Neural progenitor cell (in vitro differentiated cells): ENCODE measurements around the gene CDK17. TPM values are rescaled to one million over a fixed set of nuclear protein-coding genes. Genes with fewer than 3 reads are reported as not detected.

Source experiments
- DNase-seq: peaks from one replicate; pipeline ENCODE4 v3.0.0-alpha.2; 2016; ENCODE audit warnings: low spot score
- H2AFZ ChIP-seq: fragments of 200-600 bp; sonication (generic); replicated peaks from 2 replicates; pipeline ENCODE4 v1.6.1; 2016; ENCODE audit warnings: antibody characterized with exemption
- H3F3A ChIP-seq: fragments of 200-600 bp; sonication (generic); 2 replicates; pipeline ENCODE4 v1.6.1; 2016; ENCODE audit warnings: antibody characterized with exemption, low read depth
- H3K27ac ChIP-seq: fragments of 200-600 bp; sonication (generic); 2 replicates; pipeline ENCODE4 v1.5.1; 2016; ENCODE audit warnings: mild to moderate bottlenecking
- H3K27me3 ChIP-seq: fragments of 200-600 bp; sonication (generic); 2 replicates; pipeline ENCODE4 v1.6.1; 2016; ENCODE audit warnings: mild to moderate bottlenecking, moderate library complexity
- H3K36me3 ChIP-seq: fragments of 200-600 bp; sonication (generic); 2 replicates; pipeline ENCODE4 v1.5.1; 2016
- H3K4me1 ChIP-seq: fragments of 200-600 bp; sonication (generic); 2 replicates; pipeline ENCODE4 v1.6.1; 2016; ENCODE audit warnings: mixed run types
- H3K4me2 ChIP-seq: fragments of 200-600 bp; sonication (generic); 2 replicates; pipeline ENCODE4 v1.6.1; 2016
- H3K4me3 ChIP-seq: fragments of 200-600 bp; sonication (generic); 2 replicates; pipeline ENCODE4 v1.5.1; 2016
- H3K79me2 ChIP-seq: fragments of 200-600 bp; sonication (generic); 2 replicates; pipeline ENCODE4 v1.6.1; 2016; ENCODE audit warnings: low read depth
- H3K9ac ChIP-seq: fragments of 200-600 bp; sonication (generic); 2 replicates; pipeline ENCODE4 v1.6.1; 2016
- H3K9me3 ChIP-seq: fragments of 200-600 bp; sonication (generic); 2 replicates; pipeline ENCODE4 v1.5.1; 2016; ENCODE audit warnings: low read depth
- H4K20me1 ChIP-seq: fragments of 200-600 bp; sonication (generic); 2 replicates; pipeline ENCODE4 v1.6.1; 2016; ENCODE audit warnings: low read depth
- H3K27ac Mint-ChIP-seq: 3 replicates; pipeline ENCODE4 v1.8.0; 2021; ENCODE audit warnings: mixed read lengths
- H3K27me3 Mint-ChIP-seq: 2 replicates; pipeline ENCODE4 v1.8.0; 2022; ENCODE audit warnings: low read depth, mild to moderate bottlenecking, inconsistent platforms, moderate library complexity, mixed read lengths; ENCODE audit not compliant: insufficient read depth
- H3K36me3 Mint-ChIP-seq: 3 replicates; pipeline ENCODE4 v1.8.0; 2021; ENCODE audit warnings: mixed read lengths
- H3K4me1 Mint-ChIP-seq: 3 replicates; pipeline ENCODE4 v1.8.0; 2021; ENCODE audit warnings: mixed read lengths
- H3K4me3 Mint-ChIP-seq: 3 replicates; pipeline ENCODE4 v1.8.0; 2021; ENCODE audit warnings: mild to moderate bottlenecking, moderate library complexity, mixed read lengths
- H3K9me3 Mint-ChIP-seq: 3 replicates; pipeline ENCODE4 v1.8.0; 2020; ENCODE audit warnings: mixed read lengths
- EZH2 ChIP-seq: fragments of 200-600 bp; sonication (generic); IDR thresholded peaks from 2 replicates; pipeline ENCODE4 v1.6.1; 2017; ENCODE audit warnings: antibody characterized with exemption, mild to moderate bottlenecking, moderate library complexity
- EZH2phosphoT487 ChIP-seq: fragments of 200-600 bp; sonication (generic); IDR thresholded peaks from 2 replicates; pipeline ENCODE4 v1.6.1; 2017; ENCODE audit warnings: antibody characterized with exemption
- total RNA-seq: library from RNA; depleted of rRNA; stranded (reverse); fragments of >200 nt; gene quantifications from 2 replicates; pipeline ENCODE4 v1.2.3, GENCODE V29; 2015; ENCODE audit warnings: low replicate concordance
- TF ChIP-seq, protein P1 (sequence below): fragments of 200-600 bp; sonication (generic); IDR thresholded peaks from 2 replicates; pipeline ENCODE4 v1.5.1; 2017; ENCODE audit warnings: antibody characterized with exemption, mild to moderate bottlenecking

The CDK17 gene
- total RNA-seq, 1 donor from 2014 or later = 61.2 TPM

DNA sequence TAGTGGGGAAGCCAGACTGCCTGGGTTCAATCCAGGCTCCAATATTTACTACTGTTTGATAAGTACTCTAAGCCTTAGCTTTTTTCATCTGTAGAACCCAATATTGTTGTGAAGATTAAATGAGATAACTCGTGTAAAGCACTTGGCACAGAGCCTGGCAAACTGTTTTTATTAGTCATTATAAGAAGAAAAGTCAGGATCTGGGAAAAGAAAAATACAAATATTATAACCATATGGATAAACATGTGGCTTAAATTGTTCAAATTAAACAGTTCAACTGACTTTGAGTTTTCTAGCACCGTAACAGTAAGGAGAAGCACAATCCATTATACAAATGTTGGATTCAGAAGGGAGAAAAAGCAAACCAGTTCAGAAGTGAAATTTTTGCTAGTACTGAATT lies 22.0 kb upstream of the CDK17 start:
- no peak overlapping the region for H3K4me3 ChIP-seq
- H3F3A ChIP-seq = peaks cover 3% of the 10 kb centered on the region
- H3K27ac ChIP-seq = no peak overlapping the region
- Mint-ChIP-seq H3K27ac (no peak overlapping the region), H3K4me3 (no peak overlapping the region), H3K36me3 (no peaks in the 10 kb centered on the region), H3K27me3 (peaks cover 4% of the 10 kb centered on the region), H3K9me3 (no peaks in the 10 kb centered on the region), H3K4me1 (peaks cover 3% of the 10 kb centered on the region)
- no peak for DNase-seq
- no peak overlapping the region for H2AFZ ChIP-seq
- no peaks in the 10 kb centered on the region for H3K9me3 ChIP-seq
- H3K36me3 ChIP-seq = no peaks in the 10 kb centered on the region
- TF ChIP-seq EZH2phosphoT487 (no peak), EZH2 (no peak)
- TF ChIP-seq, protein P1, sequence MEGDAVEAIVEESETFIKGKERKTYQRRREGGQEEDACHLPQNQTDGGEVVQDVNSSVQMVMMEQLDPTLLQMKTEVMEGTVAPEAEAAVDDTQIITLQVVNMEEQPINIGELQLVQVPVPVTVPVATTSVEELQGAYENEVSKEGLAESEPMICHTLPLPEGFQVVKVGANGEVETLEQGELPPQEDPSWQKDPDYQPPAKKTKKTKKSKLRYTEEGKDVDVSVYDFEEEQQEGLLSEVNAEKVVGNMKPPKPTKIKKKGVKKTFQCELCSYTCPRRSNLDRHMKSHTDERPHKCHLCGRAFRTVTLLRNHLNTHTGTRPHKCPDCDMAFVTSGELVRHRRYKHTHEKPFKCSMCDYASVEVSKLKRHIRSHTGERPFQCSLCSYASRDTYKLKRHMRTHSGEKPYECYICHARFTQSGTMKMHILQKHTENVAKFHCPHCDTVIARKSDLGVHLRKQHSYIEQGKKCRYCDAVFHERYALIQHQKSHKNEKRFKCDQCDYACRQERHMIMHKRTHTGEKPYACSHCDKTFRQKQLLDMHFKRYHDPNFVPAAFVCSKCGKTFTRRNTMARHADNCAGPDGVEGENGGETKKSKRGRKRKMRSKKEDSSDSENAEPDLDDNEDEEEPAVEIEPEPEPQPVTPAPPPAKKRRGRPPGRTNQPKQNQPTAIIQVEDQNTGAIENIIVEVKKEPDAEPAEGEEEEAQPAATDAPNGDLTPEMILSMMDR = no peak
- H4K20me1 ChIP-seq = no peaks in the 10 kb centered on the region
- H3K4me2 ChIP-seq = no peak overlapping the region
- H3K27me3 ChIP-seq = no peaks in the 10 kb centered on the region
- no peaks in the 10 kb centered on the region for H3K79me2 ChIP-seq
- no peak overlapping the region for H3K9ac ChIP-seq
- H3K4me1 ChIP-seq = peaks cover 4% of the 10 kb centered on the region

DNA sequence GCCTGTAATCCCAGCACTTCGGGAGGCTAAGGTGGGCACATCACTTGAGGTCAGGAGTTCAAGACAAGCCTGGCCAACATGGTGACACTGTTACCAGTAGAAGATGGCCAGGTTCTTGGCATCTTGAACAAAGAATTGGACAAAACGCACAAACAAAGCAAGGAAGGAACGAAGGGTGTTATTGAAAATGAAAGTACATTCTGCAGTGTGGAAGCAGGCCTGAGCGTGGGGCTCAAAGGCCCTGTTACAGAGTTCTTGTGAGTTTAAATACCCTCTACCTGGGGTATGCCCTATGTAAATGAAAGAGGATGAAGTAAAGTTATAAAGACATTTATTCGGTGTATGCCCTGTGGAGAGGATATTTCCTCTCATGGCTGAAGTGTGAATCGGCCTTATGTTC lies 20.8 kb upstream of the CDK17 start:
- no peaks in the 10 kb centered on the region for H3K36me3 Mint-ChIP-seq
- no peak for DNase-seq
- Histone ChIP-seq H4K20me1 (no peaks in the 10 kb centered on the region), H3K79me2 (no peaks in the 10 kb centered on the region), H3K9ac (no peak overlapping the region), H3F3A (no peaks in the 10 kb centered on the region), H3K9me3 (no peaks in the 10 kb centered on the region), H3K4me3 (no peak overlapping the region), H3K4me1 (no peaks in the 10 kb centered on the region), H3K27me3 (no peaks in the 10 kb centered on the region), H2AFZ (no peak overlapping the region), H3K36me3 (no peaks in the 10 kb centered on the region), H3K27ac (no peak overlapping the region), H3K4me2 (no peak overlapping the region)
- no peak overlapping the region for H3K27ac Mint-ChIP-seq
- no peak overlapping the region for H3K4me3 Mint-ChIP-seq
- no peak for TF ChIP-seq EZH2
- TF ChIP-seq, protein P1 = no peak
- TF ChIP-seq EZH2phosphoT487 = no peak
- no peaks in the 10 kb centered on the region for H3K9me3 Mint-ChIP-seq
- H3K27me3 Mint-ChIP-seq = peaks cover 4% of the 10 kb centered on the region
- no peaks in the 10 kb centered on the region for H3K4me1 Mint-ChIP-seq

DNA sequence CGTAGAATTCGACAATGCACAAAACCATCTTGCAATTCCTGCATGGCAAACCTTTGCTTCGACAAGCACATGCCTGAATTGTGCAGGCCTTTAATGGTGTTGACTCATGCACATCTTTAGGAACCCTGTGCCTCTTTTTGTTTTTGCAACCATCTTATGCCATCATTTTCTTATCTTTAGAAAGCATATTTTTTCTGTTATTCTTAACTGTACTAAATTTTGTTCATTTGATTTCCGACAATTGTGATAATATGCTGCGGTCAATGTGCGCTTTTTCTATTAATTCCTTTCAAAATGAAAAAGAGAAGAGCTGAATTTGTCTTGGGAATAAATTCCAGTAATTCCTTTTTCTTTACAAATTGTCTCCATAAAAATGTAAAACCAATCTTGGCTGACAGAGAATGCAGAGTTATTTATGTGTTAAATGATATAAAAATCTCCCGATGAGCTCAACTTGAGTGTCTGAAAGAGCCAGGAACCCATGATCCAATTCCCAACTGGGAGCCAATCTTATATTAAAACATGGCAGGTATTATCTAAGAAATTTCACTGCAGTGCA lies 20.1 kb upstream of the CDK17 start:
- Histone ChIP-seq H3K79me2 (no peaks in the 10 kb centered on the region), H3K27ac (no peak overlapping the region), H3K36me3 (no peaks in the 10 kb centered on the region), H3K4me2 (no peak overlapping the region), H4K20me1 (no peaks in the 10 kb centered on the region), H3K9ac (no peak overlapping the region), H3K9me3 (no peaks in the 10 kb centered on the region), H3K27me3 (no peaks in the 10 kb centered on the region), H2AFZ (no peak overlapping the region), H3K4me3 (no peak overlapping the region), H3K4me1 (no peaks in the 10 kb centered on the region), H3F3A (no peaks in the 10 kb centered on the region)
- Mint-ChIP-seq H3K36me3 (no peaks in the 10 kb centered on the region), H3K27me3 (peaks cover 4% of the 10 kb centered on the region), H3K27ac (no peak overlapping the region), H3K4me3 (no peak overlapping the region), H3K4me1 (no peaks in the 10 kb centered on the region), H3K9me3 (no peaks in the 10 kb centered on the region)
- no peak for DNase-seq
- TF ChIP-seq EZH2phosphoT487 (no peak), EZH2 (no peak)
- TF ChIP-seq, protein P1 = no peak
